A673 (cell line): ENCODE results near the gene BCAM. TPM values are rescaled to one million over a fixed set of nuclear protein-coding genes. Genes with fewer than 3 reads are reported as not detected.
"Not testable (repeated sequence)": the region's sequence is repeated elsewhere in the genome, so short reads cannot be mapped to it uniquely, and the experiment has no call there.

Source experiments
- BruUV-seq: library from RNA; stranded (reverse); fragments of 400-500 nt; replicated peaks from 2 replicates; lab custom pipeline; 2021; lab: Mats Ljungman, UMichigan
- CTCF ChIA-PET: fragments of 300-600 bp; sonication (Branson Sonifier 250); formaldehyde crosslinking; loops from one replicate; lab custom pipeline; 2022; ENCODE audit warnings: antibody characterized with exemption; lab: Charles Lee
- POLR2A ChIA-PET: fragments of 300-600 bp; sonication (Branson Sonifier 250); formaldehyde crosslinking; loops from one replicate; lab custom pipeline; 2022; ENCODE audit warnings: antibody characterized with exemption; ENCODE audit not compliant: low non-redundant PET; lab: Charles Lee
- DNase-seq: peaks from one replicate; pipeline ENCODE4 v3.0.0-alpha.2; 2015; ENCODE audit warnings: low spot score
- H3K27ac ChIP-seq: fragments of 200-600 bp; sonication (generic); 2 replicates; pipeline ENCODE4 v1.5.1; 2016; ENCODE audit warnings: mixed run types, low read depth, mild to moderate bottlenecking, mixed read lengths, antibody characterized with exemption, low read length; ENCODE audit not compliant: poor library complexity, severe bottlenecking
- H3K27me3 ChIP-seq: fragments of 200-600 bp; sonication (generic); replicated peaks from 2 replicates; pipeline ENCODE4 v1.6.1; 2017; ENCODE audit warnings: mixed run types, low read depth, mild to moderate bottlenecking, mixed read lengths, antibody characterized with exemption, low read length; ENCODE audit not compliant: insufficient read depth, poor library complexity
- H3K36me3 ChIP-seq: fragments of 200-600 bp; sonication (generic); 2 replicates; pipeline ENCODE4 v1.6.1; 2016; ENCODE audit warnings: mixed run types, mild to moderate bottlenecking, mixed read lengths, antibody characterized with exemption, low read length; ENCODE audit not compliant: insufficient read depth, poor library complexity, severe bottlenecking
- H3K4me1 ChIP-seq: fragments of 200-600 bp; sonication (generic); 2 replicates; pipeline ENCODE4 v1.6.1; 2017; ENCODE audit warnings: mixed run types, mild to moderate bottlenecking, mixed read lengths, antibody characterized with exemption, low read length; ENCODE audit not compliant: insufficient read depth, poor library complexity, severe bottlenecking
- H3K4me3 ChIP-seq: fragments of 200-600 bp; sonication (generic); 2 replicates; pipeline ENCODE4 v1.5.1; 2016; ENCODE audit warnings: low read depth, mixed run types, mild to moderate bottlenecking, mixed read lengths, low read length; ENCODE audit not compliant: poor library complexity, severe bottlenecking
- H3K9me3 ChIP-seq: fragments of 200-600 bp; sonication (generic); 2 replicates; pipeline ENCODE4 v1.6.1; 2016; ENCODE audit warnings: mixed run types, low read depth, mild to moderate bottlenecking, mixed read lengths, antibody characterized with exemption, low read length; ENCODE audit not compliant: poor library complexity, severe bottlenecking
- CTCF ChIP-seq: fragments of 300-800, 200-600 bp; sonication (generic); conservative IDR thresholded peaks from 2 replicates; pipeline ENCODE4 v1.5.1; 2017; ENCODE audit warnings: low read depth, mild to moderate bottlenecking, antibody characterized with exemption, low read length, moderate library complexity, mixed read lengths
- EZH2 ChIP-seq: fragments of 200-600 bp; sonication (generic); IDR thresholded peaks from 2 replicates; pipeline ENCODE4 v1.6.1; 2017; ENCODE audit warnings: borderline replicate concordance, low read depth, mild to moderate bottlenecking, mixed read lengths, antibody characterized with exemption, low read length; ENCODE audit not compliant: poor library complexity, severe bottlenecking
- intact Hi-C: fragments of 100-400 bp; cut with micrococcal nuclease; formaldehyde crosslinking; loops from one replicate; pipeline ENCODE4 v1.10.0; 2022; ENCODE audit not compliant: unreplicated experiment
- total RNA-seq: library from RNA; stranded (reverse); gene quantifications from 2 replicates; pipeline ENCODE4 v1.2.3, GENCODE V29; 2021

BCAM gene
- total RNA-seq, 1 experiment from 2014 or later = 3.4 TPM

- Histone ChIP-seq H3K27ac (no peak overlapping the region), H3K4me3 (no peak overlapping the region), H3K9me3 (no peaks in the 10 kb centered on the region), H3K27me3 (no peaks in the 10 kb centered on the region), H3K4me1 (no peaks in the 10 kb centered on the region), H3K36me3 (no peaks in the 10 kb centered on the region)
- ChIA-PET POLR2A (no interaction called here), CTCF (interaction anchor here (0.6 kb wide), 1 partner anchor 85 kb away, joined by 3 read pairs; no protein-coding TSS in a partner anchor)
- DNase-seq = no peak
- no TSS peak for BruUV-seq
- TF ChIP-seq EZH2 (no peak), CTCF (no peak)
- intact Hi-C loops = no loop called here
These were observed 47.6 kb downstream of the BCAM start for GRCh38 chr19:44856421-44857083.

- ChIA-PET CTCF (no interaction called here), POLR2A (no interaction called here)
- no TSS peak for BruUV-seq
- TF ChIP-seq CTCF (no peak), EZH2 (no peak)
- Histone ChIP-seq H3K27ac (no peak overlapping the region), H3K36me3 (no peaks in the 10 kb centered on the region), H3K4me3 (no peak overlapping the region), H3K9me3 (no peaks in the 10 kb centered on the region), H3K4me1 (no peaks in the 10 kb centered on the region), H3K27me3 (no peaks in the 10 kb centered on the region)
- intact Hi-C loops = no loop called here
- DNase-seq = no peak
These were observed 48.9 kb downstream of the BCAM start for GRCh38 chr19:44857837-44858236.

- H3K9me3 ChIP-seq, H3K27ac ChIP-seq, H3K27me3 ChIP-seq, BruUV-seq, DNase-seq, H3K36me3 ChIP-seq, H3K4me3 ChIP-seq, intact Hi-C loops, CTCF ChIA-PET, H3K4me1 ChIP-seq, POLR2A ChIA-PET: not testable (repeated sequence)
These were observed 52.7 kb downstream of the BCAM start for GRCh38 chr19:44861576-44861975.

- BruUV-seq = no TSS peak
- Histone ChIP-seq H3K36me3 (no peaks in the 10 kb centered on the region), H3K9me3 (no peaks in the 10 kb centered on the region)
These were observed 55.1 kb downstream of the BCAM start for GRCh38 chr19:44863990-44864389.

More at GRCh38 chr19:44863990-44864389, 55.1 kb downstream of the BCAM start:
- Histone ChIP-seq H3K27me3 (no peaks in the 10 kb centered on the region), H3K4me3 (no peak overlapping the region), H3K4me1 (no peaks in the 10 kb centered on the region), H3K27ac (no peak overlapping the region)
- no peak for TF ChIP-seq CTCF
- no peak for TF ChIP-seq EZH2
- POLR2A ChIA-PET = no interaction called here
- DNase-seq = no peak
- CTCF ChIA-PET = no interaction called here
- intact Hi-C loops = no loop called here
